Measurements from ENCODE around the gene COIL.
"Not testable (repeated sequence)": the region's sequence is repeated elsewhere in the genome, so short reads cannot be mapped to it uniquely, and the experiment has no call there.

DNA sequence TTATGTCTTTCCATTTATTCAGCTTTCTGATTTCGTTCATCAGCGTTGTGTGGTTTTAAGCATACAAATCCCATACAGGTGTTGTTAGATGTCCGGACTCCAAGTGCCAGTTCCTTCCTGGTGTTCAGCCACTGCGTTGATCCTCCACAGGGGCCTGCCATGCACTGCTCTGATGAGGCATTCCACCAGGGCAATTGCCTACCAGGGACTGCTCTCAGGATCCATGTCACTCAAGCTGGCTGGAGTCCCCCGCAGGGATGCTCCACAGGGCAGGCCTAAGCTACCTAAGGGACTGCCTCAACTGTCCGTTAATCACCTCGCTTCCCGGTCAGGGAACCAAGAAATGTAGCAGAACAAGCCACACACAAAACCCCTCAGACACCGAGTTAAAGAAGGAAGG is 4.4 kb upstream of the COIL start:
- TF ChIP-seq, protein P1, sequence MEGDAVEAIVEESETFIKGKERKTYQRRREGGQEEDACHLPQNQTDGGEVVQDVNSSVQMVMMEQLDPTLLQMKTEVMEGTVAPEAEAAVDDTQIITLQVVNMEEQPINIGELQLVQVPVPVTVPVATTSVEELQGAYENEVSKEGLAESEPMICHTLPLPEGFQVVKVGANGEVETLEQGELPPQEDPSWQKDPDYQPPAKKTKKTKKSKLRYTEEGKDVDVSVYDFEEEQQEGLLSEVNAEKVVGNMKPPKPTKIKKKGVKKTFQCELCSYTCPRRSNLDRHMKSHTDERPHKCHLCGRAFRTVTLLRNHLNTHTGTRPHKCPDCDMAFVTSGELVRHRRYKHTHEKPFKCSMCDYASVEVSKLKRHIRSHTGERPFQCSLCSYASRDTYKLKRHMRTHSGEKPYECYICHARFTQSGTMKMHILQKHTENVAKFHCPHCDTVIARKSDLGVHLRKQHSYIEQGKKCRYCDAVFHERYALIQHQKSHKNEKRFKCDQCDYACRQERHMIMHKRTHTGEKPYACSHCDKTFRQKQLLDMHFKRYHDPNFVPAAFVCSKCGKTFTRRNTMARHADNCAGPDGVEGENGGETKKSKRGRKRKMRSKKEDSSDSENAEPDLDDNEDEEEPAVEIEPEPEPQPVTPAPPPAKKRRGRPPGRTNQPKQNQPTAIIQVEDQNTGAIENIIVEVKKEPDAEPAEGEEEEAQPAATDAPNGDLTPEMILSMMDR (IDR thresholded peaks at IDR 0.05), result not testable (repeated sequence)
- TF ChIP-seq POLR2A, POLR2AphosphoS5 (IDR thresholded peaks at IDR 0.05): not testable (repeated sequence)
